Activated CD8-positive, alpha-beta memory T cell treated with anti-CD3 and anti-CD28 coated beads, Interleukin-2, amount 50 U/mL, for 4 hours (primary cell): ENCODE data around the gene RB1.
"Not testable (repeated sequence)": the region's sequence is repeated elsewhere in the genome, so short reads cannot be mapped to it uniquely, and the experiment has no call there.

Source experiments
- DNase-seq: peaks from one replicate; pipeline ENCODE4 v3.0.0-alpha.2; 2020

Gene RB1

DNA sequence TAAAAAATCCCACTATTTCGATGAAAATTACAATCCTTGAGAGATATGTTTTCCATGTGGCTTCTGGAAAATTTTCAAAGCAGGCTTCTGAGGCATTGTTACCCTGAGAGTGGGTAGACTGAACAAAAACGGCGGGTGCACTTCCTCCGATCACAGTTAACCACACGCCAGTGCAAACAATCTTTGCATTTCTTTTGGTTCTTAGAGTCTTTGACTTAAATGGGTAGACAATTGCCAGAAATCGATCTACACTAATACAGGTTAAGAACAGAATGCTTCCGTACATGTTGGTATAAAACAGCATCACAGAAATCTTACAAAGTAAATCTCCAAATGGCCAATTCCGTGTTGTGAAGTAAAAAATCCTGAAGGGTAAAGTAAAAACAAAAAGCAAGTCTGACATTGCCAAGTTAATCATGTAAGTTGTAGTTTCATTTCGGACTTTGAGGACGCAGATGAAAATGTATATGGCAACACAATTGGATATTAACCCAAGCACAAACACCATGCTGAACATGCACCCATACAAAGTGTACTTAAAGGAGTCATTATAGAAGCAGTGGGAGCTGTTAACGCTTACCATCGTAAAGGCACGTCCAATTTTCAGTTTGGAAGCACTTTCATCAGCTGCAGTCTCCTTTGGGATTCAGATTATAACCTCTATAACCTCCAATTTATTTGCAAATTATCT lies 108.4 kb downstream of the RB1 start:
- no peak for DNase-seq

DNA sequence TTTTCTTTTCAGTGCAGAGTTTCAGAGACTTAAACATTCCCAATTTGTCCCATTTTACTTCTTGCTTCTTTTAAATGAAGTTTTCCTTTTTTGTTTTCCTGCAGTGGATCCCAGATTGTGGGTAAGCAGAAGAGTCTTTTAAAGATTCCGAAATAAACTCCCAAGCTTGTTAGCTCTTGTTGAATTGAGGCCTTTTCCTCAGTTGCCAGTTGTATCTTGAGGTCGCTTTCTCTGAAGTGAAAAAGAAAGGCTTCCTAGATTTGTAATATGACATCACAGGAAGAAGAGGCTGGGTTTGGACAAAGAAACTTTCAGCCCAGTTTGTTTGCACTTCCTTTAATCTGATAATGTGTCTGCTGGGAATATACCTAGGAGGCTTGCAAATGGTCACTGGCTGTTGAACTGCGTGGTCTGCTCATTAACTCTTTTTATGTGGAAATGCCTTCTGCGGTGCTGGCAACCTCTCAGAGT lies 109.4 kb downstream of the RB1 start, which contains the start of gene LPAR6:
TSS of gene LPAR6 (minus strand) at position 233 of the 471 bp plus-strand sequence. CDS start 690 bp downstream, outside the sequence.
- DNase-seq = no peak

DNA sequence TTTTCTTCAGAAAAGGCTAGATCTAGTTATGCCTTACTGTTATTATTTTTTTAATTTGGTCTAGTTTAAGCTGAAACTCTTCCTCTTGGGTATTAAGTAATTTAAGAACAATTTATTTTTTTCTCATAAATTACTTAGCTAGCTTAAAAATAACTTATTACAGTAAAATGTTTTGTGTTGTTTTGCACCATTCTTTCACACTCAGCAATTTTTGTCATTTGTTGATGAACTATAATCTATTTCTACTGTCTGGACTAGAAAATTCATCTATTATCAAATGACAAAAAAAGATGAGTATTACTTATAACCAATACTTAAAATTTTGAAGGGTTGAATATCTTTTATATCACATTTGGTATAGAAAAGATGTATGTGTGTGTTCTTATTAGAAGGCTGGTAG lies 111.0 kb downstream of the RB1 start:
- no peak for DNase-seq

DNA sequence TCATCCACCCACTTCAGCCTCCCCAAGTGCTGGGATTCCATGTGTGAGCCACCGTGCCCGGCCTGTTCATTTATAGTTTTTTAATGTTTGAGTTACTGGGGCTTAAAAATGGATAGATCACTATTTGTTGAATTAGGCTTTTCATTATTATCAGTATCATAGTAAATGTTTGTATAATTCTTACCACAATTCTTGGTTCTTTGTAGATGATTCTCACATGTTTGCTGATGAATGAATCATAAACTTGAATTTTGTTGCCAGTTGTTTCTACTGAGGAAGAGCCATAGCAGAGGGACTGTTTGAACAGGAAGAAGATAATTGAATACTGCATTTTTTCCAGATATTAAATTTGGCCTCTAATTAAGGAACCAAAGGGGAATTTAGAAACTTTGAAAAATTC lies 112.0 kb downstream of the RB1 start:
- DNase-seq = no peak

DNA sequence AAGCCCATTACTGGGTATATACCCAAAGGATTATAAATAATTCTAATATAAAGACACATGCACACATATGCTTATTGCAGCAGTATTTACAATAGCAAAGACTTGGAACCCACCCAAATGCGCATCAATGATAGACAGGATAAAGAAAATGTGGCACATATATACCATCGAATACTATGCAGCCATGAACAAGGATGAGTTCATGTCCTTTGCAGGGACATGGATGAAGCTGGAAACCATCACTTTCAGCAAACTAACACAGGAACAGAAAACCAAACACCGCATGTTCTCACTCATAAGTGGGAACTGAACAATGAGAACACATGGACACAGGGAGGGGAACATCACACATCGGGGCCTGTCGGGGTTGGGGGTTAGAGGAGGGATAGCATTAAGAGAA lies 118.5 kb downstream of the RB1 start:
- not testable (repeated sequence) for DNase-seq

DNA sequence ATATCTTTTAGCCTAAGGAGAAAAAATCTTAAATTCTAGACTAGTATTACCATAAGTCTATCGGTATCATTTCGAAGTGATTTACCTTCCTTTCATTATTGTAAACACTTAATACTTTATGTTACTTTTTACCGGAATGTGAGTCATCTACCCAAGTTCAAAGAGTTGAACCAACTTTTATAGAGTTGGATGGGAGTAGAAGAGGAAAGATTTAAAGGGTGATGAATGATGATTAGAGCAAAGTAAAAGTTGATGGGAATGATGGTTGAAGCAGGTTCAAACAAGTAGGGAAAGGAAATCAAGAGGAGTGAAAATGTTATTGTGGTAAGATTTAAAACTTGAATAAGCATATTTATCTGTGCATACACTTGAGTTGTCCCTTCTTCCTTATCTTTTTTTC lies 120.7 kb downstream of the RB1 start:
- no peak for DNase-seq

DNA sequence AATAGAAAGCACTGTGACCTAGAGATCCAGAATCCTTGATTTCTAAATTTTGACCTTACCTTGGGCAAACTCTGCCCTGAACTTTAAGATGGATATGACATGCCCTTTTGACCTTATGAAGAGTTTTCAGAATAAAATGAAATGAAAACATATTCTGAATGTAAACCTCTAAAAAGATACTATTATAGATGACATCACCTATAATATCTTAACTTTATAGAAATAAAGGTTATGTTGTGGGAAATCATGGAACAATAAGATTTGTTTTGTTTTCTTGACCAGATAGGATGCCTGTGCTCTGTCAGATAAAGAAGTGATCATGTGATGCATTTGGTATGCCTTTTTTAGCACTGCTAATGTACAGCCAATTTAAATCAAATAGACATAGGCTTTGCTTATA lies 122.5 kb downstream of the RB1 start:
- DNase-seq = no peak

DNA sequence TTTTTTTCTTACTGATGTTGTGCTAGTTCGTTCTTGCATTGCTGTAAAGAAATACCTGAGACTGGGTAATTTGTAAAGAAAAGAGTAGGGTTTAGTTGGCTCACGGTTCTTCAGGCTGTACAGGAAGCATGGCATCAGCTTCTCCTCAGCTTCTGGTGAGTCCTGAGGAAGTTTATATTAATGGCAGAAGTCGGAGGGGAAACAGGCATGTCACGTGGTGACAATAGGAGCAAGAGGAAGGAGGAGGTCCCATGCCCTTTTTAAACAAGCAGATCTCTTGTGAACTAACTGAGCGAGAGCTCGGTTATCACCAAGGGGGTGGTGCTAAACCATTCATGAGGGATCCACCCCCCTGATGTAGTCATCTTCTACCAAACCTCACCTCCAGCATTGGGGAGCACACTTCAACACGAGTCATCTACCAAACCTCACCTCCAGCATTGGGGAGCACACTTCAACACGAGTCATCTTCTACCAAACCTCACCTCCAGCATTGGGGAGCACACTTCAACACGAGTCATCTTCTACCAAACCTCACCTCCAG lies 123.3 kb downstream of the RB1 start:
- not testable (repeated sequence) for DNase-seq

DNA sequence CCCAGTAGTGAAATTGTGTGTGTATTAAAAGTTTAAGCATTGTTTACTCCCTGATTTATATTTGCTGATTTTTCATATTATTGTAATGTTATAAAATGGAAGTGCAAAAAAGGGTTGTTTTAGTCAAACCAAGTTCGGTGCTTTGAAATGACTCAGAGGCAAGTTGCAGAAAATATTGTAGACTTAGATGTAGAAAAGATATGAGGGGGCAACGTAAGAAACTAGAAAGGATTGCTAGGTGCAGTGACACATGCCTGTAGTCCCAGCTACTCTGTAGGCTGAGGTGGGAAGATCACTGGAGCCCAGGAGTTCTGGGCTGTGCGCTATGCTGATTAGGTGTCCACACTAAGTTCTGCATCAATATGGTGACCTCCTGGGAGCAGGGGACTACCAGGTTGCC lies 125.5 kb downstream of the RB1 start:
- no peak for DNase-seq

DNA sequence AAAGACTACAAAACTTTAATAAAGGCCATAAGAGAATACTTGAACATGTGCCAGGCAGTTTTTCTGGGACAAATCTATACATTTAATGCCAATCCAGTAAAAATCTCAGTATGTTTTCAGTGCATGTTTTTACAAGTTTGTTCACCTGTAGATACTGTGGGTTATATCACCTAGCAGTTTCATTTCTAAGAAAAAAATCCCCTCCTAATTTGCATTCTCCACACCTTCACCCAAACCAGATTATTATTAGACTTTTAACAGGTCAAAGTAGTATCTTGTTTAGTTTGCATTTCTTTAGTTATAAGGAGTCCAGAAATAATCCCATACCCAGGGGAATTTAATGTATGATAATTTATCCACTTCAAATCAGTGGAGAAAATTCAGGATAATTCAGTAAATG lies 126.3 kb downstream of the RB1 start:
- DNase-seq = no peak

DNA sequence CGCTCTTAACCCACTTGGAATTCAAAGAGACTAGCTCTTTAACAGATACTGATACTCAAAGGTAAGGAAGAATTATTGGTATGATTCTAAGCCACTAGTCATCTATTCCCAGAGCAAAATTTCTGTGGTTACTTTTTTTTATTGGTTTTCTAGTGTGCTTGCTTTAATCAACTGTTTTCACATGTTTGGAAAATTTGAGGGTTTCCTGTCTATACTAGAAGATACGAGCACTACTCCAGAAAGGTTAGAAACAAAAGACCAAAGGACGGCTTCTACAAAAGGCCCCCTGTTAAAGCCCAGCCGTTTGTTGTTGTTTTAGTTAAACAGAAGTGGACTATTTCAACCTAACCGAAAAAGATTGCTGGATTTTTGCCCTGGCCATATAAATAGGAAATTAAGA lies 127.9 kb downstream of the RB1 start:
- DNase-seq = no peak

DNA sequence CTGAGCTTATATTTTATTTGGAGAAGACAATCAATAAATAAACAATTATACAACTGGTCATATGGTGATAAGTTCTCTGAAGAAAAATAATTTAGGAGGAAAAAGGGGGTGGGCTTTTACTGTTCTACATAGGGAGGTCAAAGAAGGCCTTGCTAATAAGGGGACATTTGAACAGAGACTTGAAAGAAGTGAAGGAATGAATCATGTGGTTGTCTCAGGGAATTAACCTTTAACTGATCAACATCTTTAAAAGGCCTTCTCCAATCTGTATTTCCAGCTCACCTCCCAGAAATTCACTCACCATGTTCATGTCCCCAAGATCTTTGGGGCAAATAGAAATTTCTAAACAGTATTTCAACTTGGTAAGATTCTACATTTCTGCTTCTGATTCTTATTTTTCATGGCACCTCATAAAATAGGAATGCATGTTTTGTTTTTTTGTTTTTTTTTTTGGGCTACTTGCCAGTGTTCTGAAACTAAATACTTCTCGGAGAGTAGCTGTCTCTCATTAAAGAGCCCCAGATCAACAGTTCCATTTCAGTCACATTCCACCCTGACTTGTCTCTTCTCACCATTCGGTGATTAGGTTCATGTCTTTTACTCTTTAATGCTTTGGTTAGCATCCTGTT lies 128.6 kb downstream of the RB1 start:
- DNase-seq = no peak

DNA sequence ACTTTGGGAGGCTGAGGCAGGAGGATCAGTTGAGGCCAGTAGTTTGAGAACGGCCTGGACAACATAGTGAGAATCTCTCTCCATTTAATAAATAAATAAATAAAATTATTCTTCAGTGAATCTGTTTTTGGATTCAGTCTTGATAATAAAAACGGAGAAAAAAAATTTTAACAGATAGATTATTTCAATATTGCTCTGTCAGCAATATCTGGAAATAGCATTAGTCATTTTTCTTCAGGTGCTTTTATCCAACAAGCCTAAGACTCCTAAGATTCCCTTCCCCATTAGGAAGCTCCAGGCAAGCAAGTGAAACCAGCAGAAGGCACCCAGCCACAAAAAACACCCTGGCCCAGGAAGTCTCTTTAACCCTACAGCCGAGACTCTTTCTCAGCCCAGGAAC lies 130.6 kb downstream of the RB1 start:
- DNase-seq = no peak

DNA sequence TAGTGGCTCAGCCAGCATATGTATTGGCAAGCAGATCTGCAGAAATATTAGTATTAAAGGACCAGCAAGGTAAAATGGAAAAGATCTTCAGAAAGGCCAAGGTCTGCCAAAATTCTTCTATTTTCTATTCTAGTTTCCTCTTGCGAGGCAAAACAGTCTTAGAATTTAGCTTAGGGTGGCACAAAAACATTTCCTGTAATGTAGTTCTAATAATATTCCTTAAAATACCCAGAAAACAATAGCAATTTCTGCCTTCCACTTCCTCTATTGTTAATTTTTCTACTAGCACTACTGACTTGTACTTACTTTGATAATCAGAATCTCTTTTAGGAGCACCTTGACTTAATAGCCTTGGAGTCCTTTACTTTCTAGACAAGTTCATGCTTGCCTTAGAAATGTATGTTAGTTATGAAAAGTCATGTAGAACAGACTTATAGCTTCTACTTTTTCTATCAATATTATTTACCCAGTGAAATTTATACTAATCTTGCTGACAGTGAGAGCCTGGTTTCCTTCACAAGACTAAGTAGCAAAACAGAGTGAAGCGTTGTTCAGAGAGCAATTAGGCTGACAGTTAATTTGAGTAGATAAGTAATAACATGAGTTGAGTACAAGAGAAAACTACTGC lies 133.2 kb downstream of the RB1 start:
- DNase-seq = no peak

DNA sequence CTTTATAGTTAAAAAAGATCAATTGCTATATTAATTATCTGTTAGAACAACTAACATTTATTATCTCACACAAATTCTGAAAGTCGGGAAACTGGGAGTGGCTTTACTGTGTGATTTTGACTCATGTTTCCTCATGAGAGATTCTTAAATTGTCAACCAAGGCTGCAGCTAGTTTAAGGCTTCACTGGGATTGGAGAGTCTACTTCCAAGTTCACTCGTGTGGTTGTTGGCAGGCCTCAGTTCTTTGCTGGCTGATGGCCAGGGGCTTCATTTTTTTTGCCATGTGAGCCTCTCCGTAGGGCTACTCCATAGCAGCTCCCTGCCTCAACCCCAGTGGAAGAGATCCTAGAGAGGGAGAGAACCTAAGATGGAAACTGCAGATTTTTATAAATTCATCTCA lies 133.8 kb downstream of the RB1 start:
- DNase-seq = no peak

DNA sequence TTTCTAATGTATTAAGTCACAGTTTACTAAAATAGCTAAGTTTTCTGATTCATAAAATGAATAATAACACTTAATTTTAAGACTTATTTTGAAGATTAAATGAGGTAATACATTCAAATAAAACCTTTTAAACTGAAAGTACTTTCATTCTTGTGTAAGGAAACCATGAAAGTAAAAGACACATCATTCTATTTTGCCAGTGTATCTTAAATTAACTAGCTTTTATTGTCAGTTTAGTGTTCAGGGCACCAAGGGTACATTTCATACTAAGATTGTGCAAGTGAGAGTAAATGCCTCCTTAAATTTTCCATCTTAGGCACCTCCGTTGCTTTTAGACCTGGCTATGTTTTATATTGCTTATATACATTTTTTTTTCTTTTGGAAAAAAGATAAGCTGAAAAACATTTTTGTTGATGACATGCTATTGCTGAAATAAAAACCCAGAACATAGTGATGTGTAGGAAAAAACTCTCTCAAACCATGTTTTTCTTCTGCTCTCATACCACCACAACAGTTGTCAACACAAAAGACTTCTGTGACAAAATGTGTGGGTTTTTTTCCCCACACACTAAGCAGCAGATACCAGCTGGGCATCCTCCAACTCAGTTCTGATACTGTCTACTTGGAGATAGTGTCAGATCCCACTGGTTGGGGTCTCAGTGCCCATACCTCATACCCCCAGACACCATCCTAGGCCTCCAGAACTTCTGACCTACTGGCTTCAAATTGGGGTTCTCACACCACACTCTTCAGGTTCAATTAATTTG lies 140.1 kb downstream of the RB1 start:
- no peak for DNase-seq

DNA sequence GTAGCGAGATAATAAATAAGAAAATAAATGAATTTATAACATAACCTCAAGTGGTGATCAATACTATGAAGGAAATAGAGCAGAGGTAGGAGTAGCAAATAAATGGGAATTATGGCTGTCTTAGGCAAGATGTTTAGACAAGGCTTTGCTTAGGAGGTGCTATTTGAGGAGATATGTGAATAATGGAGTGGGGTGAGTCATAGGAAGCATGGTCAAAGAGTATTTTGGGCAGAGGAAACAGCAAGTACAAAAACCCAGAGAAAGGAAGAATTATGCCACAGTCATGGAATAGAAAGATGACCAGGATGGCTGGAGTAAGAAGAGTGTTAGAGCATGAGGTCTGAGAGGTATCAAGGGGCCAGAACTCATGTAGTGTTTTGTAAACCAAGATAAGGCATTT lies 142.9 kb downstream of the RB1 start:
- no peak for DNase-seq

DNA sequence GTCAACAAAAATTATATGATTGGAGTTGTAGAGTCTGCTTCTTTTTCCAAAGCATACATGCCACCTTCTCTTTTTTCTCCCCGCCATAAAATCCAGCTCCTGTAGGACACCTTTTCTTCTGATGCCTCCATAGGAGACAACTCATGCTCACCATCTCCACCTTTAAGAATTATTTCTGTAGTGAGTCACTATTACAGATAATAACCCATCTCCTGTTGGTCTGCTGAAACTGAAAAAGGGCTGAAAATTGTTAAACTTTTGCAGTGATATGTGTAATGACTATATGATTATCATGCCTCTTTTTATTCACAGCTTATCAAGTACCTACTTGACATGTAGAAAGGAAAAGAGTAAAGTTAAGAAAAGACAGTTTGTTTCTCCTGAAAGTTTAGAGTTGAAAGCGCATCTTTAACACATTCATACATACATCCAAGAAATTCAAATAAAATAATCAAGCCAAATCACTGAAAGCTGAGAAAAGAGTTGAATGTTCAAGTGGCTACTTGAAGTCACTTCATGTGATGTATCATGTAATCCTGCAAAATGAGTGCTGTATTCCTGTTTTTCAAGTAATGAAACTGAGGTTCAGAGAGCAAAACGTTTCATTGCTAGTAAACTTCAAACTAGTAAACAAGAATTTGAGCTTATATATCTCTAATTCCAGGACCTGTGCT lies 144.9 kb downstream of the RB1 start:
- no peak for DNase-seq

DNA sequence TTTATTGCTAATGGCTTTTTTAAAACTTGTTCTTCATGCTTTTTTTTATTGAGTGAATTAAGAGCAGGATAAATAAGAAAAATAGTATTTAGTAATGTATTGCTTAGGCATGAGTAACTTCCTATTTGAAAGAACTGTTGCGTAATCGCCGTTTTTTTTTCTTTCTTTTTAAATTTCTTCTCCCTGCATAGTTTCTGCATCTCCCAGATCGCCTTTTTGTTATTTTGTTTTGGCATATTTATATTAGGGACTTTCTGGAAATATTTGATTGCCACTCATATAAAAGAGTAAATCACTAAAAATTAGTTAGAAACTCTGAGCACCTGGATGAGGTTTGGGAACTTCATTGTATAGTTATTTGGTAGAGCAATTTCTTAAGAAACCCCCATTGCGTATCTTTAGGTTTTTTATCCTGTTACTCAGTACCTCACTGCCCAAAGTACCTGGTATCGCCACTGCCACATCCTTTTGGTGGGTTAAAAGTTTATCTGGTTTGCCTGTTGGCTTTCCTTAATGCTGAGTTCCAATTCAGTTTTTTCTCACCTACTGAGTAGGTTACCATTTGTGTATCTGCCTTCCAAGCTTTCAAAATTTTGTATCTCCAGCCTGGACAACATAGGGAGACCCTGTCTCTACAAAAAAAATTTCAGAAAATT lies 145.5 kb downstream of the RB1 start:
- DNase-seq = no peak

DNA sequence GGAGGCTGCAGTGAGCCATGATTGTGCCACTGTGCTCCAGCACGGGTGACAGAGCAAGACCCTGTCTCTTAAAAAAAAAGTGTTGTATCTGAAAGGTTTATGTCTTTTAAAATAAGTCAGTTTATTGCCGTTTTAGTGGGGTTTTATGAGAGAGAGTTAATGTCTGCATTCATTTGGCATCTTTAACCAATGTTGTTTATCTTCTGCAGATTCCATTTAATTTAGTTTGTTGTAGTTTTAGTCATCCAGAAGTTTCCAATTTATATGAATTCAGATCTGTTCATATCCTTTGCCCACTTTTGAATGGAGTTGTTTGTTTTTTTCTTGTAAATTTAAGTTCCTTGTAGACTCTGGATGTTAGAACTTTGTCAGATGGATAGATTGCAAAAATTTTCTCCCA lies 146.1 kb downstream of the RB1 start:
- DNase-seq = no peak

DNA sequence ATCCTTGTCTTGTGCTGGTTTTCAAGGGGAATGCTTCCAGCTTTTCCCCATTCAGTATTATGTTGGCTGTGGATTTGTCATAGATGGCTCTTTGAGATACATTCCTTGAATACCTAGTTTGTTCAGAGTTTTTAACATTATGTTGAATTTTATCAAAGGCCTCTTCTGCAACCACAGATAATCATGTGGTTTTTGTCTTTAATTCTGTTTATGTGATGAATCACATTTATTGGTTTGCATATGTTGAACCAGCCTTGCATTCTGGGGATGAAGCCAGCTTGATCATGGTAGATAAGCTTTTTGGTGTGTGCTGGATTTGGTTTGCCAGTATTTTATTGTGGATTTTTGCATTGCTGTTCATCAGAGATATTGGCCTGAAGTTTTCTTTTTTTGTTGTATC lies 147.6 kb downstream of the RB1 start:
- not testable (repeated sequence) for DNase-seq

DNA sequence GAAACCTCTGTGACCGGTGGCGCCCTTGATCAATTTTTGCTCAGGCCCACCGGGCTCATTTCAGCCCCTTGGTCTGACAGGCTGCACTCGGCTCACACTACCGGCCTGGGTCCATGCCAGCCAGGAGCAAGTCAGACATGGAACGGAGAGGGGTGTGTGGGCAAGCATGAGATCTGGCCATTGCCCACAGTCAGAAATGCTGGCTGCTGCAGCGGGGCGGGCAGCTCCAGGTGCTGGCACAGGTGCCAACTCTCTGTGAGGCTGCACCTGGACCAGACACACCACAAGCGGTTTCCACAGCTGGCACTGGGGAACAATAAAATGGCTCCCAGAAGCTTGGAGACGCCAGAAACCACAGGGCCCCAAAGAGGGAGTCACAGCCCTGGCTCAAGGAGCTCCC lies 153.0 kb downstream of the RB1 start:
- no peak for DNase-seq
